ENCODE results near the gene THSD7A.

THSD7A gene

GRCh38 chr7:11517853-11518252 lies 314.1 kb downstream of the THSD7A start:
- DNase-seq (ENCODE audit: low read depth), result no peak

GRCh38 chr7:11516328-11516727 lies 315.7 kb downstream of the THSD7A start:
- no peak for DNase-seq (ENCODE audit: low read depth)

- no peak for DNase-seq (ENCODE audit: low read depth)
Observed at GRCh38 chr7:11513460-11513859, 318.5 kb downstream of the THSD7A start.

GRCh38 chr7:11507929-11508328 lies 324.1 kb downstream of the THSD7A start:
- no peak for DNase-seq (ENCODE audit: low read depth)

- DNase-seq (ENCODE audit: low read depth), result no peak
Observed at GRCh38 chr7:11506417-11506816, 325.6 kb downstream of the THSD7A start.

GRCh38 chr7:11505471-11505985 lies 326.5 kb downstream of the THSD7A start:
- DNase-seq (ENCODE audit: low read depth), result no peak

- no peak for DNase-seq (ENCODE audit: low read depth)
Observed at GRCh38 chr7:11492307-11492706, 339.7 kb downstream of the THSD7A start.

GRCh38 chr7:11491811-11492210 lies 340.2 kb downstream of the THSD7A start:
- DNase-seq (ENCODE audit: low read depth), result no peak

GRCh38 chr7:11489280-11489679 lies 342.7 kb downstream of the THSD7A start:
- no peak for DNase-seq (ENCODE audit: low read depth)

- no peak for DNase-seq (ENCODE audit: low read depth)
Observed at GRCh38 chr7:11486271-11486670, 345.7 kb downstream of the THSD7A start.

- no peak for DNase-seq (ENCODE audit: low read depth)
Observed at GRCh38 chr7:11485636-11486035, 346.4 kb downstream of the THSD7A start.

GRCh38 chr7:11480143-11480542 lies 351.9 kb downstream of the THSD7A start:
- no peak for DNase-seq (ENCODE audit: low read depth)

GRCh38 chr7:11478882-11479281 lies 353.1 kb downstream of the THSD7A start:
- DNase-seq (ENCODE audit: low read depth), result no peak

GRCh38 chr7:11478426-11478825 lies 353.6 kb downstream of the THSD7A start:
- DNase-seq (ENCODE audit: low read depth), result no peak

- DNase-seq (ENCODE audit: low read depth), result no peak
Observed at GRCh38 chr7:11474902-11475585, 357.0 kb downstream of the THSD7A start.

GRCh38 chr7:11473807-11474424 lies 358.1 kb downstream of the THSD7A start:
- DNase-seq (ENCODE audit: low read depth), result no peak

- DNase-seq (ENCODE audit: low read depth), result no peak
Observed at GRCh38 chr7:11473220-11473619, 358.8 kb downstream of the THSD7A start.

- no peak for DNase-seq (ENCODE audit: low read depth)
Observed at GRCh38 chr7:11472646-11473045, 359.4 kb downstream of the THSD7A start.

- DNase-seq (ENCODE audit: low read depth), result no peak
Observed at GRCh38 chr7:11471255-11471654, 360.7 kb downstream of the THSD7A start.

- no peak for DNase-seq (ENCODE audit: low read depth)
Observed at GRCh38 chr7:11469028-11469745, 362.8 kb downstream of the THSD7A start.

- DNase-seq (ENCODE audit: low read depth), result no peak
Observed at GRCh38 chr7:11466517-11467105, 365.4 kb downstream of the THSD7A start.

- DNase-seq (ENCODE audit: low read depth), result no peak
Observed at GRCh38 chr7:11464624-11465023, 367.4 kb downstream of the THSD7A start.

- DNase-seq (ENCODE audit: low read depth), result no peak
Observed at GRCh38 chr7:11461946-11462345, 370.1 kb downstream of the THSD7A start.

Measured in stimulated activated CD8-positive, alpha-beta memory T cell treated with anti-CD3 and anti-CD28 coated beads, Interleukin-12 subunit alpha, Interleukin-12 subunit beta, amount 100 ng/mL, for 4 hours (primary cell).